ENCODE measurements around the gene DENR.

The DENR gene

GRCh38 chr12:122819209-122819785 is 66.7 kb downstream of the DENR start:
- no peak for DNase-seq

GRCh38 chr12:122820138-122820537 is 67.5 kb downstream of the DENR start:
- DNase-seq = no peak

Measured in right kidney (tissue), 1 donor.